Measurements from ENCODE around the gene DYSF. TPM values are rescaled to one million over a fixed set of nuclear protein-coding genes. Genes with fewer than 3 reads are reported as not detected.

The DYSF gene
- total RNA-seq, 2 experiments from 2014 or later: 0.12 TPM

GRCh38 chr2:71661782-71662181 lies 208.4 kb downstream of the DYSF start:
- Mint-ChIP-seq H3K36me3 (ENCODE audit: low read depth) (no peaks in the 10 kb centered on the region), H3K4me1 (no peaks in the 10 kb centered on the region), H3K27ac (no peak overlapping the region), H3K27me3 (no peaks in the 10 kb centered on the region), H3K9me3 (peaks cover 12% of the 10 kb centered on the region), H3K4me3 (no peak overlapping the region)
- DNase-seq: no peak
- ChIA-PET POLR2A (no interaction called here), CTCF (no interaction called here)

GRCh38 chr2:71662665-71663394 lies 209.5 kb downstream of the DYSF start:
- CTCF ChIA-PET: no interaction called here
- Mint-ChIP-seq H3K36me3 (ENCODE audit: low read depth) (no peaks in the 10 kb centered on the region), H3K27ac (no peak overlapping the region), H3K4me3 (no peak overlapping the region), H3K27me3 (no peaks in the 10 kb centered on the region), H3K4me1 (no peaks in the 10 kb centered on the region), H3K9me3 (peaks cover 10% of the 10 kb centered on the region)
- POLR2A ChIA-PET: no interaction called here
- no peak for DNase-seq

DNA sequence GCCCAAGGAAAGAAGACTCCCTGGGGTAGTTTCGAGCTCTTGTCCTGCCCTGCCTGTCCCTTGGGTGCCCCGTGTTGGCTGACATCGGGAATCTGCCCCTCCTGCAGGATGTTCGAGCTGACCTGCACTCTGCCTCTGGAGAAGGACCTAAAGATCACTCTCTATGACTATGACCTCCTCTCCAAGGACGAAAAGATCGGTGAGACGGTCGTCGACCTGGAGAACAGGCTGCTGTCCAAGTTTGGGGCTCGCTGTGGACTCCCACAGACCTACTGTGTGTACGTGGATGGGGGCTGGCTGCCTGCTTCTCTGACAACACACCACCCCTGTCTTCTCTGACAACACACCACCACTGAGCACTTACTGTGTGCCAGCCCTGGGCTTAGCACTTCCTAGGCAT lies 210.8 kb downstream of the DYSF start:
- POLR2A ChIA-PET: no interaction called here
- Mint-ChIP-seq H3K27me3 (no peaks in the 10 kb centered on the region), H3K27ac (no peak overlapping the region), H3K9me3 (peaks cover under 1% of the 10 kb centered on the region), H3K4me3 (no peak overlapping the region), H3K36me3 (ENCODE audit: low read depth) (no peaks in the 10 kb centered on the region), H3K4me1 (no peaks in the 10 kb centered on the region)
- CTCF ChIA-PET: no interaction called here
- no peak for DNase-seq

DNA sequence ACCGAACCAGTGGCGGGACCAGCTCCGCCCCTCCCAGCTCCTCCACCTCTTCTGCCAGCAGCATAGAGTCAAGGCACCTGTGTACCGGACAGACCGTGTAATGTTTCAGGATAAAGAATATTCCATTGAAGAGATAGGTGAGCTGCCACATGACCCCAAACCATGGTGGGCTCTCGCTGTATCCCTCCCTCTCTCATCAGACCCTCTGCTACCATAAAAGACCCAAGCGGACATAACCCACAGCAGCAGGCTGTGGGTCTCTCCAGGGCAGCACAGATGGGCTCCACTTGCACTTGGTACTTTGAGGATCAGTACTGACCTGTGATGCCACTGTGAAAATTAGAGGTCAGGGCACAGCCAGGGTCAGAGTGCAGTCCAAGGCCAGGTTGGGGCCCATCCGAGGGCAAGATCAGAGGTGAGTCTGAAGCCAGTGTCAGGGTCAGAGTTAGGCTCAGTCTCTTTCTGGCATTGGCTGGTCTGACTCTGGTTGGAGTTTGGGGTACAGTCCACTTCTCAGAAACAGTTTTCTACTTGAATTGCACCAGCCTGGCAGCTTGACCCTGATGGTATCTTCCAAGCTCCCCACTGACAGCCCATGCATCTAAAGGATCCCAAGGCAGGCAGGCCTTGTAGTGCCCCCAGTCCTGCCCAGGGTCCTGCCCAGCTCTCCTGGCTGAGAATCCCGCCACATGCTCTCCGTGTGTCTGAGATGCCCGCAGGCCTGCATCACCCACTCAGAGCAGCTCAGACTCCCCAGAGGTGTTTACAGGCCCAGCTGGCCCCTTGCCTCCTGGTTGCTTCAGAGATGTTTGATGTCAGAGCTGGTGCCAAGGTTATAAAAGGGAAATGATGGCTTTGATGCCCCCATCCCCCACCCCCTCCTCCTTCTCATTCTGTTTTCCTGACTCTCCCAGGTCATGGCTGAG lies 212.1 kb downstream of the DYSF start:
- Mint-ChIP-seq H3K36me3 (ENCODE audit: low read depth) (no peaks in the 10 kb centered on the region), H3K9me3 (no peaks in the 10 kb centered on the region), H3K4me1 (no peaks in the 10 kb centered on the region), H3K27me3 (no peaks in the 10 kb centered on the region), H3K4me3 (no peak overlapping the region), H3K27ac (no peak overlapping the region)
- ChIA-PET POLR2A (no interaction called here), CTCF (no interaction called here)
- DNase-seq: no peak

DNA sequence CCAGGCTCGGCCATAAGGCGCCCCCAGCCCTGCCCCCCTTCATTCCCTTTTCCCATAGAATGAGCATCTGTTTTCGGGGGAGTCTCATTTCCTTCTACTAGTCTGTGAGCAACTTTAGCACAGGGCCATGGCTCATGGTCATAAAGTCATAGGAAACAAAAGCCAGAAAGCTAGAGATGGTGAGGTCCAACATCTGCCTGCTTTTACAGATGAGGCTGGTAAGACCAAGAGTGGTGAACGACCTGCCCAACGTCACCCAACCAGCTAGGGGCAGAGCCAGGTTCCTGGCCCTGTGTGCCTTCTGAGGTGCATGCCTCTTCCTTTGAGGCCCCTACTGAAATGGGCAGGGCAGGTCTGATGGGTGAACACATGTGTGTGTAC lies 212.7 kb downstream of the DYSF start:
- ChIA-PET CTCF (no interaction called here), POLR2A (no interaction called here)
- Mint-ChIP-seq H3K9me3 (no peaks in the 10 kb centered on the region), H3K4me1 (no peaks in the 10 kb centered on the region), H3K27me3 (no peaks in the 10 kb centered on the region), H3K4me3 (no peak overlapping the region), H3K27ac (no peak overlapping the region), H3K36me3 (ENCODE audit: low read depth) (no peaks in the 10 kb centered on the region)
- DNase-seq: no peak

DNA sequence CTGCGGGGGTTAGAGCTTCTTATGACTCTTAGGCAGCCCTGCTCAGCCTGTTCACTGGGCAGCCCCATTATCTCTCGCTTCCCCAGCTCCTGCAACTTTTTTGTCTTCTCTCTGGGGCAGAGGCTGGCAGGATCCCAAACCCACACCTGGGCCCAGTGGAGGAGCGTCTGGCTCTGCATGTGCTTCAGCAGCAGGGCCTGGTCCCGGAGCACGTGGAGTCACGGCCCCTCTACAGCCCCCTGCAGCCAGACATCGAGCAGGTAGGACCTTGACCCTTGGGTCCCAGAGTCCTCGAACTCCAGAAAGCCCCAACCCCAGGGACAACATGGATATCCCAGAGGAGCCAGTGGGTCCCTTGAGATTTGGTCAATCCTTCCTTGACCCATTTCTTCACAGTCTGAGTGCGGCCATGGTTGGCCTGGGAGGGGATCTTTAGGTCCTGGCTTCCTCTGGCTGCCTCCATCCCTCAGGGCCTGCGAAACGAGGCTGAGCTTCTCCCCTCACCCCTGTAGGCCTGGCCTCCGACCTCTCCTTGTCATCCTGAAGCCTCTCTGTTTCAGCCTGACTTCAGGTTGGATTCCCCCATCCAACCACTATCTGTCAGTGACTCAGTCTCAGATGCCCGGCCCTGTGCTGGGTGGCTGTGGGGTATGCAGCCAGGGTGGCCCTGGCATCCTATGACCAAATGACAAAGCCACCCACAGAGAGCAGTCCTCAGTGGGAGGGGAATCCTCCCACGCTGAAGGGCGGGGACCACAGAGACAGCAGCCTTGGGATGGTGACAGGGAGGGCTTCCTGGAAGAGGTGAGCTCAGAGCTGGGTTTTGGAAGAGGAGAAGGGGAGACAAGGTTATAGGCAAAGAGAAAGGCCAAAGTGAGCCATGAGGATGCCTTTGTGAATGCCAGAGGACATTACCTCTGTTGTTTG lies 214.2 kb downstream of the DYSF start:
- no peak overlapping the region for H3K4me3 Mint-ChIP-seq
- H3K27me3 Mint-ChIP-seq: no peaks in the 10 kb centered on the region
- ChIA-PET CTCF (no interaction called here), POLR2A (no interaction called here)
- H3K36me3 Mint-ChIP-seq (ENCODE audit: low read depth): no peaks in the 10 kb centered on the region
- DNase-seq: no peak
- H3K4me1 Mint-ChIP-seq: no peaks in the 10 kb centered on the region
- H3K27ac Mint-ChIP-seq: no peak overlapping the region
- H3K9me3 Mint-ChIP-seq: no peaks in the 10 kb centered on the region

DNA sequence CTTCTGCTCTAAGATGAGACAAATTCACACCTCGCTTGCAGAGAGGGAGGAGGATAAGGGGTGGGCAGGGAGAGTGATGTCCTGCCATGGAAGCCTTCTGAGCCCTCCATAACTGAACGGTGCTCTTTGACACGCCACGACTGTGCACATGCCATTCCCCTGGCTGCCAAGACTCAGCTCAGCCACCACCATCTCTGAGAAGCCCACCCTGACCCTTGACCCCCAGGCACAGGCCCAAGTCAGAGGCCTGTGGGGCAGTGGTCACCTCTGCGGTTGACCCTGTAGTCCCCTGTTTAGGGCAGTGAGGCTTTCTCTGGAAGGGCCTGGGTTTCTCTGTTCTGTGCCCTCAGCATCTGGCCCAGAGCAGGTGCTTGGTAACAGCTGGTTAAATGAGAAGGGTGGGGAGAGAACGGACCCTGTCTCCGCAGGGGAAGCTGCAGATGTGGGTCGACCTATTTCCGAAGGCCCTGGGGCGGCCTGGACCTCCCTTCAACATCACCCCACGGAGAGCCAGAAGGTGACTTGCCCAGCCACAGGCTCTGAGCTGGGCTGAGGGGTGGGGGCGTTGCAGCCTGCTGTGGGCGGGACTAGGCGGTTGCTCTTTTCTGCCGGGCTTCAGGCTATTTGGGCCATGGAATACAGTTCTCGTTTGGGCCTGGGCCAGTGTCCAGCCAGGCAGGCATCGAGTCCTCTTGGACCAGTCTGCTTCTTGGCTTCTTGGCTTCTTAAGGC lies 215.1 kb downstream of the DYSF start:
- no peaks in the 10 kb centered on the region for H3K27me3 Mint-ChIP-seq
- H3K36me3 Mint-ChIP-seq (ENCODE audit: low read depth): no peaks in the 10 kb centered on the region
- H3K9me3 Mint-ChIP-seq: no peaks in the 10 kb centered on the region
- DNase-seq: no peak
- H3K27ac Mint-ChIP-seq: no peak overlapping the region
- ChIA-PET POLR2A (no interaction called here), CTCF (no interaction called here)
- H3K4me3 Mint-ChIP-seq: no peak overlapping the region
- H3K4me1 Mint-ChIP-seq: no peaks in the 10 kb centered on the region

- H3K27me3 Mint-ChIP-seq: no peaks in the 10 kb centered on the region
- ChIA-PET POLR2A (no interaction called here), CTCF (no interaction called here)
- H3K4me1 Mint-ChIP-seq: no peaks in the 10 kb centered on the region
- no peaks in the 10 kb centered on the region for H3K36me3 Mint-ChIP-seq (ENCODE audit: low read depth)
- H3K9me3 Mint-ChIP-seq: no peaks in the 10 kb centered on the region
- no peak for DNase-seq
- H3K27ac Mint-ChIP-seq: no peak overlapping the region
- no peak overlapping the region for H3K4me3 Mint-ChIP-seq
Measured at GRCh38 chr2:71669058-71669456, 215.7 kb downstream of the DYSF start.

DNA sequence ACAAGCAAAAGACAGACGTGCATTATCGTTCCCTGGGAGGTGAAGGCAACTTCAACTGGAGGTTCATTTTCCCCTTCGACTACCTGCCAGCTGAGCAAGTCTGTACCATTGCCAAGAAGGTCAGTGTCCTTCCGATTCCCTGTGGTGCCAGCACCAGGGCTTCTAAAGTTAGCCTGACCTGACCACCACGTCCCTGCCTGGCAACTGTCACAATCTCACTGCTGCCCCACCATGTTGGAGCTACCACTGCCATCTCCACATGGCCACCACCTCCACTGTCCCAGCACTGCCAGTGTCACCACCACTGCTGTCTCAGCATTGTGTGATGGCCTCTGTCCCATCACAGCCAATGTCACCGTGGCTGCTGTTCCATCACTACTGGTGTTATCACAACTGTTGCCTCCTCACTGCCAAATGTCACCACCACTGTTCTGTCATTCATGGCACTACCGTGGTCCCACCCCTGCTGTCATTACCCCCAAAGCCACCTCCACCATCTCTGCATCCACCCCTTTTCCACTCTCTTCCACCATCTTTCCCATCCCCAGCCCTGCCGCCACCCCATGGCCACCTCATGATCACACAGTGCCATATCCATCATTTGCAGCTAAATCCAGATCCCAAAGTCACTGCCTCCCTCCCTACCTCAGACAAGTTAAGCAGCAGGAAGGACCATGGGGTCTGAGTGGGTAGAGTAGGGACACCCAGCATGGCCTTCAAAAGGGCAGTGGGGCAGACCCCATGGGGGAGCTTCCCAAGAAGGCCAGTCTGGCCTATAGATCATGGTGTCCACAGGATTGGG lies 216.5 kb downstream of the DYSF start:
- Mint-ChIP-seq H3K4me1 (no peaks in the 10 kb centered on the region), H3K9me3 (no peaks in the 10 kb centered on the region), H3K27me3 (no peaks in the 10 kb centered on the region), H3K4me3 (no peak overlapping the region), H3K27ac (no peak overlapping the region), H3K36me3 (ENCODE audit: low read depth) (no peaks in the 10 kb centered on the region)
- POLR2A ChIA-PET: no interaction called here
- CTCF ChIA-PET: no interaction called here
- no peak for DNase-seq

- no peak for DNase-seq
- no peak overlapping the region for H3K4me3 Mint-ChIP-seq
- ChIA-PET POLR2A (no interaction called here), CTCF (no interaction called here)
- no peaks in the 10 kb centered on the region for H3K27me3 Mint-ChIP-seq
- no peak overlapping the region for H3K27ac Mint-ChIP-seq
- no peaks in the 10 kb centered on the region for H3K9me3 Mint-ChIP-seq
- no peaks in the 10 kb centered on the region for H3K36me3 Mint-ChIP-seq (ENCODE audit: low read depth)
- no peaks in the 10 kb centered on the region for H3K4me1 Mint-ChIP-seq
Measured at GRCh38 chr2:71670430-71670795, 217.1 kb downstream of the DYSF start.

DNA sequence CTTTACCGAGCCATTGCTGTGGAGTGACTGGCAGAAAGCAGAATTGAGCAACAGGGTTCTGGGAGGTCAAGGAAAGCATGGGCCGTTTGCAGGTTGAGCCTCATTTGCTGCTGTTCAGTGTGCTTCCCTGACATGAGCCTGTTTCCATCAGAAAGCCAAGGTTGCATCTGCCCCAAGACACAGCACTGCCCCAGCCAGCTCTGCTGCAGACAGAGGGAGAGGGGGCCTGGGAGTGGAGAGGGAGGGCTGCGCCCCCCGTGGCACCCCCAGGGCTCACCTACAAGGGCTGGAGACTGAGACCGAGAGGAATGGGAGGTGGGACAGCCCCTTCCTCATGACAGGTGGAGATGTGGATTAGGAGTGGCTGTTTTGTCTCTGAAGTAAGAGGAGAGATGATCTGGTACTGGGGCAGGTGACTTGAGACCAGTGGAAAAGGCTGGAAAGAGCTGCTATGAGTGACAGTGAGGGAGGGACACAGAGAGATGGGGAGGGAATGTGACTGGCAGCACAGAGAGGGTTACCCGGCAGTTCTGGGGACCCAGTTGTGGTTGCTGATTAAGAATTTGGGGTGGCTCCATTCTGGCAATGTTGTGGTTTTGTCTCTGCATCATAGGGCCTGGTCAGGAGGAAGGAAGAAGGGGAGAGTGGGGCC lies 218.0 kb downstream of the DYSF start:
- POLR2A ChIA-PET: no interaction called here
- H3K4me3 Mint-ChIP-seq: no peak overlapping the region
- no peaks in the 10 kb centered on the region for H3K27me3 Mint-ChIP-seq
- H3K9me3 Mint-ChIP-seq: no peaks in the 10 kb centered on the region
- no peaks in the 10 kb centered on the region for H3K4me1 Mint-ChIP-seq
- H3K36me3 Mint-ChIP-seq (ENCODE audit: low read depth): no peaks in the 10 kb centered on the region
- CTCF ChIA-PET: no interaction called here
- no peak for DNase-seq
- H3K27ac Mint-ChIP-seq: no peak overlapping the region

All from activated CD4-positive, alpha-beta T cell treated with anti-CD3 and anti-CD28 coated beads, Interleukin-2, amount 10 ng/mL, durations not matched to agents 7 days and 5 days (primary cell).